AG08396 (cell line): Measurements from ENCODE around the gene SCRG1.
A peak's percentile ranks its signal among the peaks of the same experiment; 100 is the strongest.

ENCODE experiments used
- DNase-seq: peaks from one replicate; pipeline ENCODE4 v3.0.0; 2012; ENCODE audit warnings: low spot score, mixed read lengths

The SCRG1 gene

GRCh38 chr4:173362666-173363065 is 36.2 kb downstream of the SCRG1 start:
- DNase-seq = no peak

GRCh38 chr4:173360587-173361221 is 38.2 kb downstream of the SCRG1 start:
- DNase-seq = peak; percentile 9

GRCh38 chr4:173357939-173358338 is 41.0 kb downstream of the SCRG1 start:
- no peak for DNase-seq

- DNase-seq = no peak
Measured at GRCh38 chr4:173347467-173347866, 51.4 kb downstream of the SCRG1 start.

GRCh38 chr4:173346074-173346473 is 52.8 kb downstream of the SCRG1 start:
- DNase-seq = peak; percentile 35

GRCh38 chr4:173345648-173346047 is 53.3 kb downstream of the SCRG1 start:
- DNase-seq = no peak

GRCh38 chr4:173343832-173344397 is 55.0 kb downstream of the SCRG1 start:
- DNase-seq = no peak

- DNase-seq = no peak
Measured at GRCh38 chr4:173337463-173337862, 61.5 kb downstream of the SCRG1 start.

GRCh38 chr4:173334891-173335752 is 63.8 kb downstream of the SCRG1 start:
- DNase-seq = peak; percentile 86
